Loucy (cell line): ENCODE results near the gene KDM3A.

ENCODE experiments used
- H2AFZ ChIP-seq: fragments of 200-600 bp; sonication (generic); 2 replicates; pipeline ENCODE4 v1.6.0; 2016; ENCODE audit warnings: antibody characterized with exemption, mild to moderate bottlenecking, low read length, moderate library complexity
- H3F3A ChIP-seq: fragments of 200-600 bp; 2 replicates; pipeline ENCODE4 v1.6.0; 2016; ENCODE audit warnings: antibody characterized with exemption, low read depth, mild to moderate bottlenecking
- H3K27me3 ChIP-seq: fragments of 200-600 bp; sonication (generic); 2 replicates; pipeline ENCODE4 v1.6.1; 2014; ENCODE audit warnings: low read length, mild to moderate bottlenecking; ENCODE audit not compliant: insufficient read depth, poor library complexity, severe bottlenecking
- H3K36me3 ChIP-seq: fragments of 200-600 bp; sonication (generic); 2 replicates; pipeline ENCODE4 v1.6.1; 2016; ENCODE audit warnings: low read length; ENCODE audit not compliant: insufficient read depth
- H3K4me1 ChIP-seq: fragments of 200-600 bp; sonication (generic); 2 replicates; pipeline ENCODE4 v1.5.1; 2014; ENCODE audit warnings: low read length, mild to moderate bottlenecking; ENCODE audit not compliant: insufficient read depth, poor library complexity, severe bottlenecking
- H3K4me2 ChIP-seq: fragments of 200-600 bp; sonication (generic); 2 replicates; pipeline ENCODE4 v1.6.0; 2014; ENCODE audit warnings: antibody characterized with exemption, low read length, low read depth, mild to moderate bottlenecking; ENCODE audit not compliant: poor library complexity, severe bottlenecking
- H3K4me3 ChIP-seq: fragments of 200-600 bp; sonication (generic); 2 replicates; pipeline ENCODE4 v1.5.1; 2014; ENCODE audit warnings: low read length, mild to moderate bottlenecking, mixed read lengths; ENCODE audit not compliant: poor library complexity, severe bottlenecking
- H3K79me2 ChIP-seq: fragments of 200-600 bp; sonication (generic); 2 replicates; pipeline ENCODE4 v1.6.1; 2014; ENCODE audit warnings: low read length; ENCODE audit not compliant: insufficient read depth
- H3K9ac ChIP-seq: fragments of 200-600 bp; sonication (generic); 2 replicates; pipeline ENCODE4 v1.6.0; 2014; ENCODE audit warnings: mild to moderate bottlenecking, low read depth, low read length, moderate library complexity; ENCODE audit not compliant: poor library complexity, severe bottlenecking
- H3K9me2 ChIP-seq: fragments of 200-600 bp; sonication (generic); replicated peaks from 2 replicates; pipeline ENCODE4 v1.6.1; 2016; ENCODE audit warnings: low read depth, low read length, mixed read lengths
- H3K9me3 ChIP-seq: fragments of 200-600 bp; sonication (generic); 2 replicates; pipeline ENCODE4 v1.6.1; 2014; ENCODE audit warnings: mild to moderate bottlenecking, antibody characterized with exemption, low read length, low read depth; ENCODE audit not compliant: insufficient read depth
- H4K20me1 ChIP-seq: fragments of 200-600 bp; sonication (generic); 2 replicates; pipeline ENCODE4 v1.6.0; 2014; ENCODE audit warnings: antibody characterized with exemption, low read length, mild to moderate bottlenecking; ENCODE audit not compliant: insufficient read depth, poor library complexity, severe bottlenecking
- CTCF ChIP-seq: fragments of 200-600 bp; sonication (generic); conservative IDR thresholded peaks from 2 replicates; pipeline ENCODE4 v1.5.1; 2014; ENCODE audit warnings: mild to moderate bottlenecking, antibody characterized with exemption, low read length
- EZH2phosphoT487 ChIP-seq: fragments of 200-600 bp; IDR thresholded peaks from 2 replicates; pipeline ENCODE4 v1.6.1; 2018; ENCODE audit warnings: antibody characterized with exemption, mild to moderate bottlenecking, moderate library complexity, borderline replicate concordance

The KDM3A gene

GRCh38 chr2:86470890-86471289 is 29.7 kb downstream of the KDM3A start:
- H3K36me3 ChIP-seq = peaks cover 98% of the 10 kb centered on the region
- H3K9ac ChIP-seq = no peak overlapping the region

DNA sequence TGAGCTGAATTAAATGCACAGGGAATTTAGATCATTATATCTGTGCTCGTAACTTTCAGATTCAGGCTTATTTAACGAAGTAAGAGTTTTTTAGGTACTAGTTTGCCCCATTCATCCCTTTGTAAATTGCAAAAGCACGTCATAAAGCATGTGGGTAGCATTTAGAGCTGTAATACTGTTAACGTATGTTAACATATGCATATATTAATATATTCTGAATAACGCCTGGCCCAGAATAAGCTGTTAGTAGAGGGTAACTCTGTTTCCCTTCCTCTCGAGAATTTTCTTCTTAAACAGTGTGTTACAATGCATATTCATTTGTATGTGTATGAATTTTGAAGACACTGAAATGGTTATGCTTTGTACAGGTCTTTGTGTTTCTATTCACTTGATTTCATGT is 30.5 kb downstream of the KDM3A start:
- H3K4me1 ChIP-seq = no peaks in the 10 kb centered on the region
- TF ChIP-seq CTCF (no peak), EZH2phosphoT487 (no peak)
- H3K4me3 ChIP-seq = no peak overlapping the region
- H3K9me3 ChIP-seq = no peaks in the 10 kb centered on the region
- H3K4me2 ChIP-seq = no peak overlapping the region
- no peaks in the 10 kb centered on the region for H3K27me3 ChIP-seq
- no peak overlapping the region for H3K9ac ChIP-seq
- H3K9me2 ChIP-seq = no peaks in the 10 kb centered on the region
- H3K79me2 ChIP-seq = peaks cover 26% of the 10 kb centered on the region; the same call in 1 of the 2 replicates
- H3K36me3 ChIP-seq = peaks cover 97% of the 10 kb centered on the region
- peaks cover 18% of the 10 kb centered on the region for H4K20me1 ChIP-seq
- no peak overlapping the region for H2AFZ ChIP-seq
- no peaks in the 10 kb centered on the region for H3F3A ChIP-seq

More at GRCh38 chr2:86470890-86471289, 29.7 kb downstream of the KDM3A start:
- H3K27me3 ChIP-seq = no peaks in the 10 kb centered on the region
- no peaks in the 10 kb centered on the region for H3K4me1 ChIP-seq
- no peak overlapping the region for H2AFZ ChIP-seq
- TF ChIP-seq EZH2phosphoT487 (no peak), CTCF (no peak)
- no peaks in the 10 kb centered on the region for H3K9me2 ChIP-seq
- H3K79me2 ChIP-seq = peaks cover 32% of the 10 kb centered on the region; the same call in 1 of the 2 replicates
- no peak overlapping the region for H3K4me3 ChIP-seq
- no peaks in the 10 kb centered on the region for H3K9me3 ChIP-seq
- H3F3A ChIP-seq = no peaks in the 10 kb centered on the region
- H3K4me2 ChIP-seq = no peak overlapping the region
- H4K20me1 ChIP-seq = peaks cover 18% of the 10 kb centered on the region

GRCh38 chr2:86476092-86476491 is 34.9 kb downstream of the KDM3A start:
- Histone ChIP-seq H3K79me2 (no peaks in the 10 kb centered on the region), H3K9me2 (no peaks in the 10 kb centered on the region), H3K4me1 (no peaks in the 10 kb centered on the region), H3K36me3 (peaks cover 98% of the 10 kb centered on the region), H3K9ac (no peak overlapping the region), H3K9me3 (no peaks in the 10 kb centered on the region), H3F3A (no peaks in the 10 kb centered on the region), H2AFZ (no peak overlapping the region), H3K27me3 (no peaks in the 10 kb centered on the region), H4K20me1 (peaks cover 5% of the 10 kb centered on the region), H3K4me2 (no peak overlapping the region), H3K4me3 (no peak overlapping the region)
- TF ChIP-seq EZH2phosphoT487 = no peak
- no peak for TF ChIP-seq CTCF
